Adipocyte (in vitro differentiated cells): ENCODE results near the gene RUFY3.
A peak's percentile ranks its signal among the peaks of the same experiment; 100 is the strongest.
"Not testable (repeated sequence)": the region's sequence is repeated elsewhere in the genome, so short reads cannot be mapped to it uniquely, and the experiment has no call there.

ENCODE experiments used
- DNase-seq: peaks from one replicate; pipeline ENCODE4 v3.0.0-alpha.2; 2015; ENCODE audit warnings: low read depth
- H3K27me3 ChIP-seq: replicated peaks from 2 replicates; pipeline ENCODE4 v1.7.0; 2013; ENCODE audit warnings: mild to moderate bottlenecking, low read length, moderate library complexity; ENCODE audit not compliant: control insufficient read depth, insufficient read depth
- H3K36me3 ChIP-seq: 2 replicates; pipeline ENCODE4 v1.7.0; 2013; ENCODE audit warnings: low read length, mild to moderate bottlenecking, moderate library complexity; ENCODE audit not compliant: control insufficient read depth, insufficient read depth, severe bottlenecking
- H3K4me1 ChIP-seq: 2 replicates; pipeline ENCODE4 v1.7.0; 2013; ENCODE audit warnings: mild to moderate bottlenecking, low read length, moderate library complexity; ENCODE audit not compliant: control insufficient read depth, insufficient read depth
- H3K4me3 ChIP-seq: 2 replicates; pipeline ENCODE4 v1.7.0; 2013; ENCODE audit warnings: mild to moderate bottlenecking, low read length, moderate library complexity
- H3K9ac ChIP-seq: 2 replicates; pipeline ENCODE4 v1.7.0; 2013; ENCODE audit warnings: mild to moderate bottlenecking, low read length, moderate library complexity
- H3K9me3 ChIP-seq: 2 replicates; pipeline ENCODE4 v1.7.0; 2013; ENCODE audit warnings: mild to moderate bottlenecking, low read length, moderate library complexity; ENCODE audit not compliant: control insufficient read depth

Gene RUFY3

DNA sequence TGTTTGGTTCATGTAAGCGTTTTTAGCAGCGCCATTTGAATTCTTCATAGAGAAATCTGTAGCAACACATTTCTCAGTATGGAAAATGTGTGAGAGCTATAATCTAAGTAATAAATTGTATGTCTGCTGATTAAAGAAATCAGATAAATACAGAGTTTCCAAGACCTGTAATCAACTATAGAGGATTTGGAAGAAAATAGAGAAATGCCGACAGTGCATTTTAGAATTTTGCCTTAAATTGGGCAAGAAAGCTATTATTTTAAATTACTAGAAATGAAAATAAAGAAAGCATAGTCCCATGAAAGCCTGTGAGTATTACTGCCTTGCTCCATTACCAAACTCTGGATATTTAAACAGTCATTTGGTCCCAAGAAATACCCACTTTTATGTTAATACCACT, 2.7 kb downstream of the RUFY3 start:
- no peaks in the 10 kb centered on the region for H3K27me3 ChIP-seq
- peaks cover 32% of the 10 kb centered on the region for H3K4me1 ChIP-seq
- DNase-seq, result no peak
- peak overlapping the region; percentile 83 for H3K4me3 ChIP-seq
- no peaks in the 10 kb centered on the region for H3K9me3 ChIP-seq
- H3K9ac ChIP-seq, result no peak overlapping the region
- H3K36me3 ChIP-seq, result peaks cover 6% of the 10 kb centered on the region

DNA sequence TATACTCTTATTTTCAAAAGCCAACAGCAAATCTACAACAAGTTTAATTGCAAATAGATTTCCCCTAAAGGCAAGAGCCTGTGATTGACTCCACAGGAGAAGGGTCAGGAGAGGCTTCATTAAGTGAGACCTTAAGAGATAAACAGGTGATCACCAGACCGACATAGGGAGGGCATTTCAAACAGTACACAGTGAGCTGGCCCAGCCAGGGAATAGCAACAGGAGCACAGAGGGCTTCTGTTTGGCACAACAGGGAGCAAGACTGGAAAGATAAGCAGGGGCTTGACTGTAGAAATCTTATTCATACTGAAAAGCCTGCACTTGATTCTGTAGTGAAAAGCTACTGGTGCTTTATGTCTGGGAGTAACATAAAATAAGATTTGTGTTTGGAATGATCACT, 3.9 kb downstream of the RUFY3 start:
- H3K27me3 ChIP-seq, result no peaks in the 10 kb centered on the region
- no peak overlapping the region for H3K9ac ChIP-seq
- no peak overlapping the region for H3K4me3 ChIP-seq
- H3K36me3 ChIP-seq, result peaks cover 6% of the 10 kb centered on the region
- no peak for DNase-seq
- no peaks in the 10 kb centered on the region for H3K9me3 ChIP-seq
- peaks cover 32% of the 10 kb centered on the region for H3K4me1 ChIP-seq

DNA sequence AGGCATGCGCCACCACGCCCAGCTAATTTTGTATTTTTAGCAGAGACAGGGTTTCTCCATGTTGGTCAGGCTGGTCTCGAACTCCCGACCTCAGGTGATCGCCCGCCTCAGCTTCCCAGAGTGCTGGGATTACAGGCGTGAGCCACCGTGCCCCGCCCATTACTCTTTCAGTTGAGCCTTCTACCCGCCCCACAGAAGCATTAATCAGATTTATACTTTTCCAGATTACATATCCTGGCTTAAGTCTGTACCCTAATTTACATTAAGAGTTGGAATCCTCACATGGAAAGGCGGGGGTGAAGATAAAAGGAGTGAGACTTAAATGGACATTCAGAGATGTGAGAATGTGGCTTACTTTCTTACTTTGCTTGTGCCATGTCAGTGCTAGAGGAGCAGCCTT, 4.8 kb downstream of the RUFY3 start:
- H3K27me3 ChIP-seq, H3K9ac ChIP-seq, H3K9me3 ChIP-seq, DNase-seq, H3K36me3 ChIP-seq, H3K4me3 ChIP-seq: not testable (repeated sequence)
- peaks cover 32% of the 10 kb centered on the region for H3K4me1 ChIP-seq

DNA sequence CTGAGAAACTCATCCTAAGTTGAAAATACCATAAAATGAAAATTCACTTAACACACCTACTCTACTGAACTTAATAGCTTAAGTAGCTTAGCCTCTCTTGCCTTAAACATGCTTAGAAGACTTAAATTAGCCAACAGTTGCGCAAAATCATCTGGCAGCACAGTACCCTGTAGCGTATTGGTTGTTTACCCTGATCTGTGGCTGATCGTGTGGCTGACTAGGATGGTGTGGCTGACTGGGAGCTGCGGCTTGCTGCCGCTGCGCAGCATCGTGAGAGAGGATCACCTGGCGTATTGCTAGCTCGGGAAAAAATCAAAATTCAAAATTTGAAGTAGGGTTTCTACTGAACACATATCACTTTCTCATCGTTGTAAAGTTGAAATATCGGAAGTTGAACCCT, 6.3 kb downstream of the RUFY3 start:
- H3K9me3 ChIP-seq, result no peaks in the 10 kb centered on the region
- H3K4me3 ChIP-seq, result no peak overlapping the region
- H3K4me1 ChIP-seq, result peaks cover 21% of the 10 kb centered on the region
- H3K9ac ChIP-seq, result no peak overlapping the region
- DNase-seq, result no peak
- peaks cover 8% of the 10 kb centered on the region for H3K36me3 ChIP-seq
- H3K27me3 ChIP-seq, result no peaks in the 10 kb centered on the region

DNA sequence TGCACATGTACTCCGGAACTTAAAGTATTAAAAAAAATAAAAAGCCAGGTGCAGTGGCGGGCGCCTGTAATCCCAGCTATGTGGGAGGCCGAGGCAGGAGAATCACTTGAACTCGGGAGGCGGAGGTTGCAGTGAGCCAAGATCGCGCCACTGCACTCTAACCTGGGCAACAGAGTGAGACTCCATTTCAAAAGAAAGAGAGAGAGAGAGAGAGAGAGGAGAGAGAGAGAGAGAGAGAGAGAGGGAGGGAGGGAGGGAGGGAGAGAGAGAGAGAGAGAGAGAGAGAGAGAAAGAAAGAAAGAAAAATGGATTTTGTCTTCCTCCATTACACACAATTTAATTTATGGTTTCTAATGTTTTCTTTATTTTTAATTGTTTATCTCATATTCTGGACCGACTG, 11.1 kb downstream of the RUFY3 start:
- not testable (repeated sequence) for H3K4me3 ChIP-seq, H3K36me3 ChIP-seq, H3K9ac ChIP-seq, H3K27me3 ChIP-seq, DNase-seq, H3K9me3 ChIP-seq
- H3K4me1 ChIP-seq, result peaks cover 48% of the 10 kb centered on the region

DNA sequence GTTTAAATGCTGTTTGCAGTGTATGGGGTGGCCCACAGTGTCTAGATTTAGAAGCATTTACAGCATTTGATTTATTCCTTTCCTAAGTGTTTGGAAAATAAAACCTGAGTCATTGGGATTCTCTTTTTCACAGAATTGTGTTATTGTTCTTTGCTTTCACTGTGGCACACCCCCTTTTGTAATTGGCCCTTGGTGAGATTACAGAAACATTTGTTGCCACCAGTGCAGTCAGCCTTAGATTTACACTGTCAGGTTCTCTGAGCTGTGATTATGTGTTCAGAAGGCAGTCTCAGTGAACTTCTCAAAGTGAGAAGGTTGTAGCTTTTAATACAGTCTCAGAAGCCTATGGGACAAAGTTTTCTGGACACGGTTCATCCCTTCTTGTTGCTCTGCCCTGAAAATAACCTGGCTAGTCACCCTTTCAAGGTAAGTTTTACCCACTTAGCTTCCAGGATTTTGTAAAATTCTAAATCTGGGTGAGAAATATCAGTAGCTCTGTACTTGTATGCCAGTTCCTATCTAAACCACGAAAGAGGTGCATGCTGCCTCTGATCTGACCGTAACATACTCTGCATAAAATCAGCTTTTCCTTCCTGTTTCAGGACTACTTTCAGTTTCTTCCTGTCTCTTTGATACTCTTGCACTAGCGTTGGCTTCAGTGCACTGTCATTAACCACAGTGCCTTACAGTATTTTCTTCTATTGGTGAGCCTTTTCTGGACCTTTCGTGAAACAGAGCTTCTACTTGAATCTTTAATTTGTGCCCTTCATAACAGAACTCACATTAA, 12.6 kb downstream of the RUFY3 start:
- peak; percentile 56 for DNase-seq
- peaks cover 36% of the 10 kb centered on the region for H3K4me1 ChIP-seq
- peaks cover 2% of the 10 kb centered on the region for H3K36me3 ChIP-seq
- no peaks in the 10 kb centered on the region for H3K9me3 ChIP-seq
- H3K27me3 ChIP-seq, result no peaks in the 10 kb centered on the region
- H3K4me3 ChIP-seq, result peak overlapping the region; percentile 84
- peak overlapping the region; percentile 81 for H3K9ac ChIP-seq

DNA sequence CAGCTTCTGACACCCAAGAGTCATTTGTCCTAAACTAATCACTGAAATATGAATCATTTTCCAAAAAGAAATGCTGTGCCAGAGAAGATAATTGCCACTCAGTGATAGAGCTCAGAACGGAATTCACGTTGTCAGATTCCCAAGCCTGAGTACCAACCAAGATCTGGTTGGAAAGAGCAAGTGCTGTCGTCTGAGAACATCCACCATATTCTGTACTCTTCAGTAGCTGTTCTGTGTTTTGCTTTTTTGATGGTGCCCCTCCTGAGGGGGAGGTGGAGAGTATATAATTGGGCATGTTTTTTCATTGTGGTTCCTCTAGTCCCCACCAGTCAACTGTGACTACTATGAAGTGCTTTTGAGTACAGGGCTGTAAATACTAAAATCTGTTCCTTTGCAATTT, 13.2 kb downstream of the RUFY3 start:
- Histone ChIP-seq H3K9ac (peak overlapping the region; percentile 81), H3K4me3 (peak overlapping the region; percentile 84), H3K36me3 (peaks cover 2% of the 10 kb centered on the region), H3K9me3 (no peaks in the 10 kb centered on the region), H3K27me3 (no peaks in the 10 kb centered on the region), H3K4me1 (peaks cover 36% of the 10 kb centered on the region)
- DNase-seq, result no peak

DNA sequence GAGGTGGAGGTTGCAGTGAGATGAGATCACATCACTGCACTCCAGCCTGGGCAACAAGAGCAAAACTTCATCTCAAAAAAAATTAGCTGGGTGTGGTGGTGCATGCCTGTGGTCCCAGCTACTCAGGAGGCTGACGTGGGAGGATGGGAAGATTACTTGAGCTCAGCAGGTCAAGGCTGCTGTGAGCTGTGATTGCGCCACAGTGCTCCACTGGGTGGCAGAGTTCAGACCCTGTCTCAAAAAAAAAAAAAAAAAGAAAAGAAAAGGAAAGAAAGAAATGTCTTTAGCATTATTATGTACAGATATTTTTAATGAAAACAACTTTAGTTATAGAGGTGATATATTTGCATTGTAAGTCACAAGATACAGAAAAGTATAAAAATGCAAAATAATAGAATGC, 14.2 kb downstream of the RUFY3 start:
- peaks cover 40% of the 10 kb centered on the region for H3K4me1 ChIP-seq
- H3K9me3 ChIP-seq, H3K9ac ChIP-seq, H3K36me3 ChIP-seq, H3K27me3 ChIP-seq, H3K4me3 ChIP-seq: not testable (repeated sequence)
- peak; percentile 55 for DNase-seq

DNA sequence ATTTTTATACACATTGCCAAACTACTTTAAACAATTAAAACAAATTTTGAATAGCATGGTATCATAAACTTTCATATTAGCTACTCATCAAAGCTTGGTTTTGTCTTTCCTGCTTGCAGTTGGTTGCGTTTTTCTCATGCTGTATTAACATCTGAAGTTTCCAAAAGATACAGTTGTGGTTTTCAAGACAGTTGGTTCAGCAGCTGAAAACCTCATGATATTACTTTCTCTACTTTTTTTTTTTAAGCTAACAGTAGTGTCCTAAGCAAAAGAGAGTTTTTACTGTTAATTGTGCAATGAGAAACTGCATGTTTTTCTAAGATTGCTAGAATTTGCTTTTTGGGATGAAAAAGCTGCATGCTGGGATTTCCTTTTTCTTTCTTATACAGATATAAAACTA, 15.2 kb downstream of the RUFY3 start:
- DNase-seq, result no peak
- no peaks in the 10 kb centered on the region for H3K27me3 ChIP-seq
- no peak overlapping the region for H3K4me3 ChIP-seq
- H3K36me3 ChIP-seq, result no peaks in the 10 kb centered on the region
- H3K9me3 ChIP-seq, result no peaks in the 10 kb centered on the region
- no peak overlapping the region for H3K9ac ChIP-seq
- peaks cover 50% of the 10 kb centered on the region for H3K4me1 ChIP-seq

DNA sequence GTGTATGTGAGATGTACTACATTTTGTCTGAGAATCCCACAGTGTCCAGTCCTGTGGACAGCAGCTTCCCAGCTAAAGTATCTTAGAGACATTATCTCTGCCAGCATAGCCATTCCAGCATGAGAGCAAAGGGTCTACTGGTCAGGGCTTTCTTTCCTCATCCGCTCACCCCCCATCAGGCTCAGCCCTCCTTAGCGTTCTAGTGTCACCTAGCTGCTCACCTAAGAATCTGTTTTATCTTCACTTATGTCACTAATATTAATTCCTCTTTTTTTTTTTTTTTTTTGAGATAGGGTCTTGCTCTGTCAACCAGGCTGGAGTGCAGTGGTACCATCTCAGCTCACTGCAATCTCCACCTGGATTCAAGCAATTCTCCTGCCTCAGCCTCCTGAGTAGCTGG, 15.6 kb downstream of the RUFY3 start:
- no peaks in the 10 kb centered on the region for H3K27me3 ChIP-seq
- H3K4me3 ChIP-seq, result no peak overlapping the region
- no peaks in the 10 kb centered on the region for H3K36me3 ChIP-seq
- H3K9me3 ChIP-seq, result no peaks in the 10 kb centered on the region
- H3K9ac ChIP-seq, result no peak overlapping the region
- DNase-seq, result no peak
- peaks cover 54% of the 10 kb centered on the region for H3K4me1 ChIP-seq

DNA sequence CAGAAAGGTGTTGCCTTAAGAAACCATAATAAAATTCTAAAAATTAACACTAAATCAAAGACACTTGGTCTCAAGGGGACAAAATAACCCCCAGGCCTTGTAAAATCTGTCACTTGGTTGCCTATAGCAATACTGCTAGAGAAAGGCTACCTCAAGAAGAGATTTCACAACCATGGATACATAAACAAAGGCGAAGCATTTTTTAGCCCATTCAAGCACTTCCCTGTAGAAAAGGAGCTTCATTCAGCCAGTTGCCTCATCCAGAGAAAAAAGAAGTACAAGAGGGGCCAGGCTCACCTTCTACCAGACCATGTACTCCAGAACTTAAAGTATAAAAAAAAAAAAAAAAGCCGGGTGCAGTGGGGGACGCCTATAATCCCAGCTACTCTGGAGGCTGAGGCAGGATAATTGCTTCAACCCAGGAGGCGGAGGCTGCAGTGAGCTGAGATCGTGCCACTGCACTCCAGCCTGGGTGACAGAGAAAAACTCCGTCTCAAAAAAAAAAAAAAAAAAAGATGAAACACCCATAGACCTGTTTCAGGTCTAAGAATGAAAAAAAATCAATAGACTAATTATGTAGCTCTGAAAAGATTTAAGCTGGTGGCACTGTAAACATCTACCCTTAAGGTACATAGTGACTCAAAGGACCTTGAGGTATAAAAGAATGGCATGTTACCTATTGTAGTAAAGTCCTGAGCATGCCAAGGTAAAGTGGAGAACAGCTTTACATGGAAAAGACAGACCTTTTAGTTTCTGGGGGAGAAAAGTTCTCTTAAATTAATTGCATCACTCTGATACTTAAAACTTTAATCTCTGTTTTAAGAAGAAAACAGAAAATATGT, 18.0 kb downstream of the RUFY3 start:
- H3K36me3 ChIP-seq, result no peaks in the 10 kb centered on the region
- no peak overlapping the region for H3K9ac ChIP-seq
- peaks cover 56% of the 10 kb centered on the region for H3K4me1 ChIP-seq
- DNase-seq, result peak; percentile 27
- H3K27me3 ChIP-seq, result no peaks in the 10 kb centered on the region
- no peaks in the 10 kb centered on the region for H3K9me3 ChIP-seq
- H3K4me3 ChIP-seq, result no peak overlapping the region
